ENCODE data around the gene ERC1. TPM values are rescaled to one million over a fixed set of nuclear protein-coding genes. Genes with fewer than 3 reads are reported as not detected.

Gene ERC1
- total RNA-seq, 1 experiment from 2014 or later: 12.3 TPM

DNA sequence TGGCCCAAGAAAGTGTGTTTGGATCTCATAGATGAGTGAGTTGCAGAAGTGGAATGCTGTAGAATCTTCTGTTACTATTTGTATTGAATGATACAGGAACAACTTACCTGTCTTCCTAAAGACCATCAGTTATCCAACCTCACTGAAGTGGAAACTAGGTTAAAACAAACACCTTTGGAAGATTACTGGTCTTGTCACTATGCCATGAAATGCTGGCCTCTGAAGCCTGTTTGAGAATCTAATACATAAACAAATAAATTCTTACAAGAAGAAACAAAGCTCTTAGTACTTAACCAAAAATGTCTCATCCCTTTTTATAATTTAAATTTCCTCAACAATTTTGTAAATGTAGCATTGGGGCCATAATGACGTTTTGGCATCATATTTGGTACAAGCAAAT, 448.2 kb downstream of the ERC1 start:
- BruUV-seq (replicated peaks): no TSS peak
- ChIA-PET CTCF (no interaction called here), POLR2A (ENCODE audit: unreplicated experiment) (no interaction called here)
- DNase-seq (no peak), ATAC-seq (no peak)
- H3K36me3 ChIP-seq (ENCODE audit: low read depth, low read length): no peaks in the 10 kb centered on the region
- H4K20me1 ChIP-seq (ENCODE audit: low read length): no peaks in the 10 kb centered on the region
- H3K4me3 ChIP-seq (ENCODE audit: low read length): no peak overlapping the region
- H3F3A ChIP-seq (ENCODE audit: low read length, unreplicated experiment): no peaks in the 10 kb centered on the region
- H3K9ac ChIP-seq (ENCODE audit: low read length): no peak overlapping the region
- H3K79me2 ChIP-seq (ENCODE audit: low read length): no peaks in the 10 kb centered on the region
- no peaks in the 10 kb centered on the region for H3K27me3 ChIP-seq (ENCODE audit: low read length)
- H3K9me3 ChIP-seq (ENCODE audit: low read length): no peaks in the 10 kb centered on the region
- H3K27ac ChIP-seq (ENCODE audit: low read length): no peak overlapping the region
- H2AFZ ChIP-seq (ENCODE audit: low read length): no peak overlapping the region
- H3K9me2 ChIP-seq (replicated peaks; ENCODE audit: low read length): no peaks in the 10 kb centered on the region
- H3K4me2 ChIP-seq (ENCODE audit: low read length): no peak overlapping the region
- TF ChIP-seq, protein P1, sequence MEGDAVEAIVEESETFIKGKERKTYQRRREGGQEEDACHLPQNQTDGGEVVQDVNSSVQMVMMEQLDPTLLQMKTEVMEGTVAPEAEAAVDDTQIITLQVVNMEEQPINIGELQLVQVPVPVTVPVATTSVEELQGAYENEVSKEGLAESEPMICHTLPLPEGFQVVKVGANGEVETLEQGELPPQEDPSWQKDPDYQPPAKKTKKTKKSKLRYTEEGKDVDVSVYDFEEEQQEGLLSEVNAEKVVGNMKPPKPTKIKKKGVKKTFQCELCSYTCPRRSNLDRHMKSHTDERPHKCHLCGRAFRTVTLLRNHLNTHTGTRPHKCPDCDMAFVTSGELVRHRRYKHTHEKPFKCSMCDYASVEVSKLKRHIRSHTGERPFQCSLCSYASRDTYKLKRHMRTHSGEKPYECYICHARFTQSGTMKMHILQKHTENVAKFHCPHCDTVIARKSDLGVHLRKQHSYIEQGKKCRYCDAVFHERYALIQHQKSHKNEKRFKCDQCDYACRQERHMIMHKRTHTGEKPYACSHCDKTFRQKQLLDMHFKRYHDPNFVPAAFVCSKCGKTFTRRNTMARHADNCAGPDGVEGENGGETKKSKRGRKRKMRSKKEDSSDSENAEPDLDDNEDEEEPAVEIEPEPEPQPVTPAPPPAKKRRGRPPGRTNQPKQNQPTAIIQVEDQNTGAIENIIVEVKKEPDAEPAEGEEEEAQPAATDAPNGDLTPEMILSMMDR (conservative IDR thresholded peaks at IDR 0.05; ENCODE audit: low read depth, low read length): no peak
- TF ChIP-seq EZH2 (IDR thresholded peaks at IDR 0.05; ENCODE audit: low read length, unreplicated experiment) (no peak), EZH2phosphoT487 (IDR thresholded peaks at IDR 0.05; ENCODE audit: borderline replicate concordance, low read length) (no peak)
- H3K4me1 ChIP-seq (ENCODE audit: insufficient read depth, low read length): no peaks in the 10 kb centered on the region
- intact Hi-C loops (cut with micrococcal nuclease): no loop called here

DNA sequence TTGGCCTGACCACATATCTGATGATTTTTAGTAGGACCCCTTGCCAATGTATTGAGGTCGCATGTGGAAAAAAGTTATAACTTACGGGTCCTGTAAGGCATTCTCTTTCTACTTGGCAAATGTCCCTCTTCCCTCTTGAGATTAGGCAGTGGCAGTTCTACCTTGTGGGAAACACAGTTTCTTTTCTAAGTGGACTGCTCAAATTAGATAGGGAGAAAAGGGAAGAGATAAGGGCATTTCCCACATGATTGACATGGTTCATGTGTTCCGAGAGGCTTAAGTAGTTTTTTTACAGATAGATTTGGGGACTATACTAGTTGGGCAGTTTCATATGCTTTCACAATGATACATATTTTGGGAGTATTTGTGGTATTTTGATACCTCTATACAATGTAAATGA, 448.7 kb downstream of the ERC1 start:
- CTCF ChIA-PET: no interaction called here
- no peak overlapping the region for H3K4me2 ChIP-seq (ENCODE audit: low read length)
- H3K4me1 ChIP-seq (ENCODE audit: insufficient read depth, low read length): no peaks in the 10 kb centered on the region

DNA sequence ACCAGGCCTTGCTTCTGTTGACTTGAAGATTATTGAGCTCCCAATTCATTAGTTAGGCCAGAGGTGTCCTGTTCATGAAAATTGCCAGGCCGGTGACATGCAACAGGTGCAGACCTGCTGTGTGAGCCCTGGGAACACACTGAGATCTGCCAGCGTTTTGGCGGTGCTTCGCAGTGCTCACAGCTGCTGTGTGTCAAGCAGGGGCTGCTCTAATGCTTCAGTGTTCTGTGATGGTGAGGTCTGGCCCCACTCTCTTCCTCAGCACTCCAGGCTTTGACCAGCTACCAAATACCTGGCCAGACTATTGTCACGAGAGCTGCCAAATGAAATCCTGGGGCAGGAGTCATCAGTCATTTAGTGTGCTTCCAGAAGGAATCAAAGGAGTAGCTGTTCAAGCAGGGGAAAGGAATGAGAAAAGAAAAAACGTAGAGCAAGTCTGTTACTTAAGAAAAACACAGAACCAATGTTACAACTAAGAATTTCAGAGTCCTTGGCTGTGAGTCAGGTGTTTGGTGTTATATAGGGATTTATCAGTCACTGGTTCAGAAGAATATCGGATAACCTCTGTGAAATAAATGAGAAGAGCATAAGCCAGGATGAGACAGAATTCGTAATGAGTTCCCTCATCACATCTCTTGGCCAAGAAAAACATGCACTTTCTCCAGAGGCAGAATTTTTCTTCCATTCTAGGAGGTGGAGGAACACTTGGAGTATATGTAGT, 452.6 kb downstream of the ERC1 start:
- Histone ChIP-seq H3F3A (ENCODE audit: low read length, unreplicated experiment) (no peaks in the 10 kb centered on the region), H3K79me2 (ENCODE audit: low read length) (no peaks in the 10 kb centered on the region), H3K4me1 (ENCODE audit: insufficient read depth, low read length) (no peaks in the 10 kb centered on the region), H3K27me3 (ENCODE audit: low read length) (no peaks in the 10 kb centered on the region), H2AFZ (ENCODE audit: low read length) (no peak overlapping the region), H3K9ac (ENCODE audit: low read length) (no peak overlapping the region), H3K9me2 (replicated peaks; ENCODE audit: low read length) (no peaks in the 10 kb centered on the region), H3K4me3 (ENCODE audit: low read length) (no peak overlapping the region), H3K9me3 (ENCODE audit: low read length) (no peaks in the 10 kb centered on the region), H3K27ac (ENCODE audit: low read length) (no peak overlapping the region), H4K20me1 (ENCODE audit: low read length) (no peaks in the 10 kb centered on the region), H3K4me2 (ENCODE audit: low read length) (no peak overlapping the region), H3K36me3 (ENCODE audit: low read depth, low read length) (no peaks in the 10 kb centered on the region)
- TF ChIP-seq EZH2 (IDR thresholded peaks at IDR 0.05; ENCODE audit: low read length, unreplicated experiment) (no peak), EZH2phosphoT487 (IDR thresholded peaks at IDR 0.05; ENCODE audit: borderline replicate concordance, low read length) (no peak)
- TF ChIP-seq, protein P1 (conservative IDR thresholded peaks at IDR 0.05; ENCODE audit: low read depth, low read length): no peak
- ChIA-PET CTCF (no interaction called here), POLR2A (ENCODE audit: unreplicated experiment) (no interaction called here)
- intact Hi-C loops (cut with micrococcal nuclease): no loop called here
- DNase-seq: no peak
- ATAC-seq: no peak
- no TSS peak for BruUV-seq (replicated peaks)

More for the DNA sequence above, 448.7 kb downstream of the ERC1 start:
- Histone ChIP-seq H2AFZ (ENCODE audit: low read length) (no peak overlapping the region), H3K27me3 (ENCODE audit: low read length) (no peaks in the 10 kb centered on the region), H3K4me3 (ENCODE audit: low read length) (no peak overlapping the region), H3K9ac (ENCODE audit: low read length) (no peak overlapping the region), H3K36me3 (ENCODE audit: low read depth, low read length) (no peaks in the 10 kb centered on the region), H3K9me2 (replicated peaks; ENCODE audit: low read length) (no peaks in the 10 kb centered on the region), H3K9me3 (ENCODE audit: low read length) (no peaks in the 10 kb centered on the region), H3F3A (ENCODE audit: low read length, unreplicated experiment) (no peaks in the 10 kb centered on the region), H4K20me1 (ENCODE audit: low read length) (no peaks in the 10 kb centered on the region), H3K27ac (ENCODE audit: low read length) (no peak overlapping the region), H3K79me2 (ENCODE audit: low read length) (no peaks in the 10 kb centered on the region)
- DNase-seq: no peak
- POLR2A ChIA-PET (ENCODE audit: unreplicated experiment): no interaction called here
- TF ChIP-seq EZH2 (IDR thresholded peaks at IDR 0.05; ENCODE audit: low read length, unreplicated experiment) (no peak), EZH2phosphoT487 (IDR thresholded peaks at IDR 0.05; ENCODE audit: borderline replicate concordance, low read length) (no peak)
- TF ChIP-seq, protein P1 (conservative IDR thresholded peaks at IDR 0.05; ENCODE audit: low read depth, low read length): no peak
- no peak for ATAC-seq
- BruUV-seq (replicated peaks): no TSS peak
- intact Hi-C loops (cut with micrococcal nuclease): no loop called here
